Measurements from ENCODE around the gene GNE. TPM values are rescaled to one million over a fixed set of nuclear protein-coding genes. Genes with fewer than 3 reads are reported as not detected.

GNE gene
- total RNA-seq, 1 experiment from 2014 or later = 8.4 TPM

GRCh38 chr9:36207016-36207415 is 51.2 kb downstream of the GNE start:
- no peak overlapping the region for H2AFZ ChIP-seq (ENCODE audit: low read depth, low read length, poor library complexity, severe bottlenecking)
- 0 out of 2 replicates have a peak, but pooled peaks cover 3% of the 10 kb centered on the region for H4K20me1 ChIP-seq (ENCODE audit: insufficient read depth)
- TF ChIP-seq ATF3 (IDR thresholded peaks at IDR 0.05) (no peak), SRF (IDR thresholded peaks at IDR 0.05; ENCODE audit: low read depth) (no peak), CTCF (IDR thresholded peaks at IDR 0.05 in 2 of 3, conservative IDR thresholded peaks at IDR 0.05 in 1 of 3; ENCODE audit: borderline replicate concordance in 1 of 3, insufficient read depth in 1 of 3, low read depth in 2 of 3, low read length in 2 of 3) (no peak), TCF7L2 (IDR thresholded peaks at IDR 0.05; ENCODE audit: borderline replicate concordance, extremely low read depth, insufficient read depth, insufficient read length) (no peak), JUND (IDR thresholded peaks at IDR 0.05) (no peak), REST (IDR thresholded peaks at IDR 0.05; ENCODE audit: low read depth) (no peak), RAD21 (IDR thresholded peaks at IDR 0.05; ENCODE audit: low read depth) (no peak), SP1 (IDR thresholded peaks at IDR 0.05; ENCODE audit: low read depth) (no peak), ELF1 (IDR thresholded peaks at IDR 0.05; ENCODE audit: borderline replicate concordance, low read depth) (no peak), POLR2A (IDR thresholded peaks at IDR 0.05; ENCODE audit: borderline replicate concordance, extremely low read depth, insufficient read depth, insufficient read length) (no peak), ZFX (IDR thresholded peaks at IDR 0.05) (no peak), SIN3A (IDR thresholded peaks at IDR 0.05; ENCODE audit: low read depth) (no peak)
- ATAC-seq (no peak), DNase-seq (ENCODE audit: low read depth, low spot score) (no peak)
- CTCF ChIA-PET = no interaction called here
- H3K9me2 ChIP-seq (ENCODE audit: insufficient read depth) = no peaks in the 10 kb centered on the region
- POLR2A ChIA-PET = interaction anchor here (1.7 kb wide), 1 partner anchor 16 kb away, joined by 5 read pairs; the partner anchor contains the start of gene CLTA
- RAD21 ChIA-PET (ENCODE audit: low non-redundant PET in 1 of 2, low total read pairs in 2 of 2, uncharacterized antibody in 2 of 2, unreplicated experiment in 2 of 2) = no interaction called here
- intact Hi-C loops (cut with micrococcal nuclease) = no loop called here
- no peak overlapping the region for H3K27ac ChIP-seq (ENCODE audit: low read depth, low read length)
- H3K36me3 ChIP-seq (ENCODE audit: control insufficient read depth in 1 of 2, insufficient read depth in 2 of 2, low read length in 2 of 2) = peaks cover 68 to 77% of the 10 kb centered on the region in 2 experiments; a peak in 3 of 4 replicates
- H3K79me2 ChIP-seq (ENCODE audit: insufficient read depth, low read length) = peaks cover 85% of the 10 kb centered on the region
- H3K27me3 ChIP-seq (ENCODE audit: insufficient read depth, low read length) = no peaks in the 10 kb centered on the region
- H3K9me3 ChIP-seq (ENCODE audit: control insufficient read depth in 1 of 2, insufficient read depth in 1 of 2, low read depth in 1 of 2, low read length in 2 of 2) = no peaks in the 10 kb centered on the region
- no peak overlapping the region for H3K4me3 ChIP-seq (replicated peaks in 1 of 2; ENCODE audit: low read depth in 1 of 2, low read length in 2 of 2)
- no peak overlapping the region for H3K9ac ChIP-seq (ENCODE audit: low read length)
- H3K4me2 ChIP-seq (ENCODE audit: low read length) = no peak overlapping the region
- no peaks in the 10 kb centered on the region for H3K4me1 ChIP-seq (ENCODE audit: control insufficient read depth in 1 of 2, insufficient read depth in 2 of 2, low read length in 2 of 2)
- BruUV-seq (replicated peaks) = no TSS peak
